Glutamatergic neuron (in vitro differentiated cells): ENCODE measurements around the gene ARID3A. TPM values are rescaled to one million over a fixed set of nuclear protein-coding genes. Genes with fewer than 3 reads are reported as not detected.

Source experiments
- total RNA-seq: library from RNA; stranded (reverse); fragmentation: NEBNext Ultra II Directional; extraction: Animal tissue kit (Norgen Biotek cat#: 25700); gene quantifications from one replicate; pipeline ENCODE4 v1.2.1, GENCODE V29; 2021; ENCODE audit not compliant: unreplicated experiment

The ARID3A gene
- total RNA-seq, 1 donor from 2014 or later = 148 TPM

Other genes starting within 250 kb of the ARID3A start
- 10.7 TPM for gene FSTL3, start 249.6 kb upstream of the ARID3A start, total RNA-seq
- gene PRSS57, start 230.6 kb upstream of the ARID3A start, total RNA-seq = 0.78 TPM
- gene PALM, start 217.1 kb upstream of the ARID3A start, total RNA-seq = 349 TPM
- 1.1 TPM for gene MISP, start 174.9 kb upstream of the ARID3A start, total RNA-seq
- gene PTBP1, start 128.6 kb upstream of the ARID3A start, total RNA-seq = 244 TPM
- gene PLPPR3, start 104.1 kb upstream of the ARID3A start, total RNA-seq = 392 TPM
- gene AZU1, start 98.2 kb upstream of the ARID3A start, total RNA-seq = 2.2 TPM
- gene PRTN3, start 85.0 kb upstream of the ARID3A start, total RNA-seq = not detected
- not detected for gene ELANE, start 73.7 kb upstream of the ARID3A start, total RNA-seq
- not detected for gene CFD, start 66.4 kb upstream of the ARID3A start, total RNA-seq
- gene MED16, start 32.8 kb upstream of the ARID3A start, total RNA-seq = 65.0 TPM
- not detected for gene RNU6-9, start 32.6 kb upstream of the ARID3A start, total RNA-seq
- gene R3HDM4, start 12.8 kb upstream of the ARID3A start, total RNA-seq = 61.9 TPM
- gene KISS1R, start 8.7 kb upstream of the ARID3A start, total RNA-seq = not detected
- gene WDR18, start 58.3 kb downstream of the ARID3A start, total RNA-seq = 52.1 TPM
- 0.93 TPM for gene GRIN3B, start 74.4 kb downstream of the ARID3A start, total RNA-seq
- 222 TPM for gene TMEM259, start 95.1 kb downstream of the ARID3A start, total RNA-seq
- gene RNU6-2, start 95.5 kb downstream of the ARID3A start, total RNA-seq = not detected
- gene CNN2, start 100.6 kb downstream of the ARID3A start, total RNA-seq = 117 TPM
- 110 TPM for gene ABCA7, start 114.1 kb downstream of the ARID3A start, total RNA-seq
- 1.7 TPM for gene ARHGAP45, start 141.1 kb downstream of the ARID3A start, total RNA-seq
- 140 TPM for gene POLR2E, start 169.3 kb downstream of the ARID3A start, total RNA-seq
- gene GPX4, start 178.0 kb downstream of the ARID3A start, total RNA-seq = 210 TPM
- 65.5 TPM for gene SBNO2, start 248.2 kb downstream of the ARID3A start, total RNA-seq